Right lobe of liver (tissue), 6 donors: ENCODE measurements around the gene ANXA7. TPM values are rescaled to one million over a fixed set of nuclear protein-coding genes. Genes with fewer than 3 reads are reported as not detected.

Experiments
- ATAC-seq, 4 donors: fragments of 200-7000 bp; cut with Tn5 transposase; one replicate each; pipeline ENCODE4 v1.9.1; 2020; ENCODE audit warnings: mild to moderate bottlenecking in 4 of 4, moderate library complexity in 4 of 4
- DNase-seq, 3 donors: peaks; one replicate each; pipeline ENCODE4 v3.0.0-alpha.2; 2020
- H3K27ac ChIP-seq, 3 donors: fragments of 200-600 bp; one replicate each; pipeline ENCODE4 v1.8.0; 2022
- H3K27me3 ChIP-seq, 2 donors: fragments of 200-600 bp; one replicate each; pipeline ENCODE4 v1.8.0; 2022
- H3K36me3 ChIP-seq, 4 donors: fragments of 200-600 bp; sonication (generic) in 1 of 4; one replicate each; pipeline versions ENCODE4 v1.5.1 to v1.8.0; 2017 to 2022; ENCODE audit warnings: control low read depth in 1 of 4
- H3K4me1 ChIP-seq, 4 donors: fragments of 200-600 bp; sonication (generic) in 1 of 4; one replicate each; pipeline versions ENCODE4 v1.5.1 to v1.8.0; 2017 to 2022; ENCODE audit warnings: control low read depth in 1 of 4
- H3K4me3 ChIP-seq, 3 donors: fragments of 200-600 bp; one replicate each; pipeline ENCODE4 v1.8.0; 2022
- H3K9me3 ChIP-seq, 4 donors: fragments of 200-600 bp; sonication (generic) in 1 of 4; one replicate each; pipeline versions ENCODE4 v1.5.1 to v1.8.0; 2017 to 2022; ENCODE audit warnings: control low read depth in 1 of 4
- POLR2A ChIP-seq: fragments of 450-650 bp; IDR thresholded peaks from one replicate; pipeline ENCODE4 v1.6.1; 2017; ENCODE audit warnings: antibody characterized with exemption, mild to moderate bottlenecking
- WGBS: methylation state at CpG from one replicate; pipeline ENCODE4 v1.1.6; 2018; ENCODE audit warnings: low coverage, low lambda C conversion rate; ENCODE audit not compliant: insufficient coverage; ENCODE audit errors: missing lambda C conversion rate; 5-methylcytosine and 5-hydroxymethylcytosine counted together
- intact Hi-C, 2 donors: fragments of 100-400 bp; cut with DNase I; formaldehyde crosslinking; loops; one replicate each; pipeline versions ENCODE4 v1.11.2 to v1.14.1; 2022
- total RNA-seq, 6 experiments: library from RNA; depleted of rRNA in 2 of 6; stranded (reverse); fragments of >200 nt in 2 of 6; fragmentation: NEBNext Ultra II Directional in 3 of 6; extraction: Animal tissue kit (Norgen Biotek cat#: 25700) in 3 of 6; gene quantifications; one replicate each; pipeline versions ENCODE4 v1.1.0 to v1.2.4, GENCODE V29; 2016 to 2023
- TF ChIP-seq, protein P1 (sequence below), 4 donors: fragments of 200-600 bp in 3 of 4; fragments of 450-650 bp in 1 of 4; IDR thresholded peaks; one replicate each; pipeline versions ENCODE4 v1.5.1 to v1.8.0; 2016 to 2022; ENCODE audit warnings: antibody characterized with exemption in 4 of 4, mild to moderate bottlenecking in 2 of 4
- donor health status: DM: no; HTN: yes; CAD: no.
- donor health status: DM: no; HTN: no; CAD: no.
- donor health status: DM: no; HTN: no; CAD: no.
- donor health status: DM: no; HTN: yes; CAD: no.
- donor health status: DM: no; HTN: yes; CAD: no.

The ANXA7 gene
- total RNA-seq, 6 experiments from 2014 or later: 79.6 to 139 (median 102) TPM

- WGBS: 32% methylated on average over 5 of the region's 5 CpGs
- intact Hi-C loops: no loop called here
- H3K27ac ChIP-seq: no peak overlapping the region
- no peaks in the 10 kb centered on the region for H3K36me3 ChIP-seq
- DNase-seq (no peak), ATAC-seq (no peak)
- H3K27me3 ChIP-seq: no peaks in the 10 kb centered on the region
- H3K4me3 ChIP-seq: peak overlapping the region; percentile 73 to 86 (median 75)
- H3K9me3 ChIP-seq: no peaks in the 10 kb centered on the region
- H3K4me1 ChIP-seq: peaks cover 0 to 10% (median 0%) of the 10 kb centered on the region in 4 donors
- no peak for TF ChIP-seq POLR2A
- TF ChIP-seq, protein P1, sequence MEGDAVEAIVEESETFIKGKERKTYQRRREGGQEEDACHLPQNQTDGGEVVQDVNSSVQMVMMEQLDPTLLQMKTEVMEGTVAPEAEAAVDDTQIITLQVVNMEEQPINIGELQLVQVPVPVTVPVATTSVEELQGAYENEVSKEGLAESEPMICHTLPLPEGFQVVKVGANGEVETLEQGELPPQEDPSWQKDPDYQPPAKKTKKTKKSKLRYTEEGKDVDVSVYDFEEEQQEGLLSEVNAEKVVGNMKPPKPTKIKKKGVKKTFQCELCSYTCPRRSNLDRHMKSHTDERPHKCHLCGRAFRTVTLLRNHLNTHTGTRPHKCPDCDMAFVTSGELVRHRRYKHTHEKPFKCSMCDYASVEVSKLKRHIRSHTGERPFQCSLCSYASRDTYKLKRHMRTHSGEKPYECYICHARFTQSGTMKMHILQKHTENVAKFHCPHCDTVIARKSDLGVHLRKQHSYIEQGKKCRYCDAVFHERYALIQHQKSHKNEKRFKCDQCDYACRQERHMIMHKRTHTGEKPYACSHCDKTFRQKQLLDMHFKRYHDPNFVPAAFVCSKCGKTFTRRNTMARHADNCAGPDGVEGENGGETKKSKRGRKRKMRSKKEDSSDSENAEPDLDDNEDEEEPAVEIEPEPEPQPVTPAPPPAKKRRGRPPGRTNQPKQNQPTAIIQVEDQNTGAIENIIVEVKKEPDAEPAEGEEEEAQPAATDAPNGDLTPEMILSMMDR (IDR thresholded peaks at IDR 0.05): no peak
Observed at GRCh38 chr10:73357821-73358220, 56.0 kb downstream of the ANXA7 start.

DNA sequence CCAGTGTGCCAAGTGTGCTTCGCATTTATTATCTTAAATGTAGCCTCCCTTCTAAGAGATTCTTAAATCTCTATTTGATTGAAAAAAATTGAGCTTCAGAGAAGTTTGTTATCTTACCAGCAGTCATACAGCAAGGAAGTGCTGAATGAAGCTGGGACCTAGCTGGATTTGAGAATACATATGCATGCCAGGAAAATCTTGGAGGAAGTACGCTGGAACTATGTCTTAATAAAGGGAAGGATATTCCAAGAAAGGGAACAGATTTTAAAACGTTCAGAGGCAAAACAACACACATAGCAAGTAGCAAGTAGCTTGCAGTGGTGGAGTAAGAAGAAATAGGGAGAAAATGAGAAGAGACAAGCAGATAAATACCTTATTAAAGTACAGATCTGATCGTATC is 56.7 kb downstream of the ANXA7 start:
- H3K4me1 ChIP-seq: peaks cover 0 to 7% (median 0%) of the 10 kb centered on the region in 4 donors
- H3K36me3 ChIP-seq: no peaks in the 10 kb centered on the region
- 62% methylated on average over 4 of the region's 4 CpGs for WGBS
- no peaks in the 10 kb centered on the region for H3K27me3 ChIP-seq
- H3K9me3 ChIP-seq: no peaks in the 10 kb centered on the region
- H3K27ac ChIP-seq: no peak overlapping the region
- intact Hi-C loops: no loop called here
- no peak for DNase-seq
- TF ChIP-seq POLR2A: no peak
- TF ChIP-seq, protein P1 (IDR thresholded peaks at IDR 0.05): no peak
- no peak for ATAC-seq
- H3K4me3 ChIP-seq: no peak overlapping the region

DNA sequence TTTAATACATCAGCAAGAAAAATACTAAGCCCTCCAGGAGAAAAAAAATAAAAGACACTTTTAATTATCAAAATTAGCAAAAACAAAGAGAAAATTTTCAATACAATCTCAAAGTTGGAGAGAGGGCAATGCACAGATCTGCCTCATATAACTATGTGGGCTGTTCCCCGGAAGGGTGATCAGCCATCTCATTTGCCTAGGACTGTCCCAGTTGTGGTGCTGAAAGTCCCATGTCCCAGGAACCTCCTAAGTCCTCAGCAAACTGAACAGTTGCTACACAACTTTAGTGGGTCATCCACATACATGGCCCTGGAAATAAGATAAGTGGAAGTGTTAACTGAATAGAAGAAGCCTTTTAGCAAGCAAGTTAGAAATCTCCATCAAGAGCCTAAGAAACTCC is 69.6 kb downstream of the ANXA7 start:
- WGBS: 100% methylated on average over 1 of the region's 1 CpG
- intact Hi-C loops: no loop called here
- ATAC-seq (no peak), DNase-seq (no peak)
- H3K36me3 ChIP-seq: no peaks in the 10 kb centered on the region
- no peak for TF ChIP-seq POLR2A
- TF ChIP-seq, protein P1 (IDR thresholded peaks at IDR 0.05): no peak
- H3K4me1 ChIP-seq: no peaks in the 10 kb centered on the region
- no peak overlapping the region for H3K4me3 ChIP-seq
- no peak overlapping the region for H3K27ac ChIP-seq
- H3K27me3 ChIP-seq: no peaks in the 10 kb centered on the region
- H3K9me3 ChIP-seq: no peaks in the 10 kb centered on the region

DNA sequence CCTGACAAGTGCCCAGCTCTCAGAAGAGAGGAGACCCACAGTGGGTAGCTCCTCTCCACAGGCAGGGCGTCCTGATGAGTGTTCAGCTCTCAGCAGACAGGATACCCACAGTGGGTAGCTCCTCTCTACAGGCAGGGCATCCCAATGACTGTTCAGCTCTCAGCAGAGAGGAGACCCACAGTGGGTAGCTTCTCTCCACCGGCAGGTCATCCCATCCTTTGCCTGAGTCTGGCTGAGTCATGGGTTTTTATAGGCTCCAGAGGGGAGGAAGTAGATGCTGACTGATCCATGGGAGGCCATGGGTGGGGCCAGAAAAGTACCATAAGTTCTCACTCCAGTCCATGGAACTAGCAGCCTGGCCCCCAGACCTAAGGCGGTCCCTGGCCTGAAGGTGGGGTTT is 73.7 kb downstream of the ANXA7 start:
- WGBS: no CpG with 5 or more reads among the region's 3 CpGs
- Histone ChIP-seq H3K9me3 (no peaks in the 10 kb centered on the region), H3K36me3 (no peaks in the 10 kb centered on the region), H3K27me3 (no peaks in the 10 kb centered on the region), H3K4me3 (no peak overlapping the region), H3K27ac (no peak overlapping the region), H3K4me1 (no peaks in the 10 kb centered on the region)
- TF ChIP-seq, protein P1 (IDR thresholded peaks at IDR 0.05): no peak
- TF ChIP-seq POLR2A: no peak
- DNase-seq: no peak
- intact Hi-C loops: no loop called here
- ATAC-seq: no peak

- DNase-seq: no peak
- H3K9me3 ChIP-seq: no peaks in the 10 kb centered on the region
- TF ChIP-seq, protein P1 (IDR thresholded peaks at IDR 0.05): no peak
- no peak for TF ChIP-seq POLR2A
- no peak overlapping the region for H3K27ac ChIP-seq
- no peaks in the 10 kb centered on the region for H3K27me3 ChIP-seq
- 93% methylated on average over 3 of the region's 7 CpGs for WGBS
- no peaks in the 10 kb centered on the region for H3K36me3 ChIP-seq
- ATAC-seq: no peak
- no peaks in the 10 kb centered on the region for H3K4me1 ChIP-seq
- no peak overlapping the region for H3K4me3 ChIP-seq
- intact Hi-C loops: no loop called here
Observed at GRCh38 chr10:73339436-73339835, 74.4 kb downstream of the ANXA7 start.
